ENCODE data around the gene TUBB6. TPM values are rescaled to one million over a fixed set of nuclear protein-coding genes. Genes with fewer than 3 reads are reported as not detected.

The TUBB6 gene
- total RNA-seq, 2 donors from 2014 or later = 71.1 to 109 TPM

GRCh38 chr18:12301263-12302005 lies 6.6 kb upstream of the TUBB6 start:
- 79 to 87% methylated on average over 11 to 13 of the region's 13 CpGs for WGBS, 2 donors
- no peaks in the 10 kb centered on the region for H3K9me3 ChIP-seq
- H3K27ac ChIP-seq = no peak overlapping the region
- no peak overlapping the region for H3K4me3 ChIP-seq
- H3K36me3 ChIP-seq (replicated peaks in 1 of 2; ENCODE audit: insufficient read depth in 1 of 2, low read depth in 2 of 2) = no peaks in the 10 kb centered on the region
- H3K27me3 ChIP-seq = no peaks in the 10 kb centered on the region
- ATAC-seq (no peak), DNase-seq (no peak)
- TF ChIP-seq POLR2A (IDR thresholded peaks at IDR 0.05) (no peak), CTCF (IDR thresholded peaks at IDR 0.05) (no peak)
- peaks cover 9% of the 10 kb centered on the region for H3K4me1 ChIP-seq
- intact Hi-C loops (cut with DNase I) = no loop called here

GRCh38 chr18:12302391-12303147 lies 5.5 kb upstream of the TUBB6 start:
- H3K36me3 ChIP-seq (replicated peaks in 1 of 2; ENCODE audit: insufficient read depth in 1 of 2, low read depth in 2 of 2) = no peaks in the 10 kb centered on the region
- H3K27me3 ChIP-seq = no peaks in the 10 kb centered on the region
- H3K4me1 ChIP-seq = peaks cover 10% of the 10 kb centered on the region
- DNase-seq (no peak), ATAC-seq (no peak)
- intact Hi-C loops (cut with DNase I) = no loop called here
- TF ChIP-seq POLR2A (IDR thresholded peaks at IDR 0.05) (no peak), CTCF (IDR thresholded peaks at IDR 0.05) (no peak)
- H3K9me3 ChIP-seq = no peaks in the 10 kb centered on the region
- 82 to 84% methylated on average over 10 to 14 of the region's 14 CpGs for WGBS, 2 donors
- H3K27ac ChIP-seq = no peak overlapping the region
- H3K4me3 ChIP-seq = no peak overlapping the region

GRCh38 chr18:12304351-12305210 lies 3.5 kb upstream of the TUBB6 start:
- no peaks in the 10 kb centered on the region for H3K27me3 ChIP-seq
- ATAC-seq (no peak), DNase-seq (peak; percentile 63 to 86 (median 76))
- H3K36me3 ChIP-seq (replicated peaks in 1 of 2; ENCODE audit: insufficient read depth in 1 of 2, low read depth in 2 of 2) = no peaks in the 10 kb centered on the region
- WGBS, 2 donors = 45 to 50% methylated on average over 16 to 19 of the region's 19 CpGs
- no peak overlapping the region for H3K27ac ChIP-seq
- H3K9me3 ChIP-seq = no peaks in the 10 kb centered on the region
- TF ChIP-seq POLR2A (IDR thresholded peaks at IDR 0.05) (no peak), CTCF (IDR thresholded peaks at IDR 0.05) (no peak)
- peaks cover 22% of the 10 kb centered on the region for H3K4me1 ChIP-seq
- no peak overlapping the region for H3K4me3 ChIP-seq
- intact Hi-C loops (cut with DNase I) = no loop called here

GRCh38 chr18:12305211-12305610 lies 2.8 kb upstream of the TUBB6 start:
- Histone ChIP-seq H3K4me1 (peaks cover 28% of the 10 kb centered on the region), H3K9me3 (no peaks in the 10 kb centered on the region), H3K36me3 (replicated peaks in 1 of 2; ENCODE audit: insufficient read depth in 1 of 2, low read depth in 2 of 2) (no peaks in the 10 kb centered on the region), H3K4me3 (no peak overlapping the region), H3K27me3 (no peaks in the 10 kb centered on the region), H3K27ac (no peak overlapping the region)
- TF ChIP-seq POLR2A (IDR thresholded peaks at IDR 0.05) (no peak), CTCF (IDR thresholded peaks at IDR 0.05) (no peak)
- no peak for ATAC-seq
- WGBS, 2 donors = 66 to 71% methylated on average over 8 to 12 of the region's 12 CpGs
- DNase-seq = no peak
- intact Hi-C loops (cut with DNase I) = no loop called here
